T-helper 2 cell treated with Interferon-gamma antibody and Interleukin-4, amounts not matched to agents 100 ng/mL and 5 ng/mL, for 36 hours (primary cell): Measurements from ENCODE around the gene ANXA6. TPM values are rescaled to one million over a fixed set of nuclear protein-coding genes. Genes with fewer than 3 reads are reported as not detected.

Experiments used
- intact Hi-C: fragments of 100-400 bp; cut with micrococcal nuclease; formaldehyde crosslinking; loops from one replicate; pipeline ENCODE4 v1.15.1; 2023
- total RNA-seq: library from RNA; stranded (reverse); gene quantifications from 2 replicates; pipeline ENCODE4 v1.2.3, GENCODE V29; 2022

ANXA6 gene
- total RNA-seq, 1 donor from 2014 or later = 589 TPM

DNA sequence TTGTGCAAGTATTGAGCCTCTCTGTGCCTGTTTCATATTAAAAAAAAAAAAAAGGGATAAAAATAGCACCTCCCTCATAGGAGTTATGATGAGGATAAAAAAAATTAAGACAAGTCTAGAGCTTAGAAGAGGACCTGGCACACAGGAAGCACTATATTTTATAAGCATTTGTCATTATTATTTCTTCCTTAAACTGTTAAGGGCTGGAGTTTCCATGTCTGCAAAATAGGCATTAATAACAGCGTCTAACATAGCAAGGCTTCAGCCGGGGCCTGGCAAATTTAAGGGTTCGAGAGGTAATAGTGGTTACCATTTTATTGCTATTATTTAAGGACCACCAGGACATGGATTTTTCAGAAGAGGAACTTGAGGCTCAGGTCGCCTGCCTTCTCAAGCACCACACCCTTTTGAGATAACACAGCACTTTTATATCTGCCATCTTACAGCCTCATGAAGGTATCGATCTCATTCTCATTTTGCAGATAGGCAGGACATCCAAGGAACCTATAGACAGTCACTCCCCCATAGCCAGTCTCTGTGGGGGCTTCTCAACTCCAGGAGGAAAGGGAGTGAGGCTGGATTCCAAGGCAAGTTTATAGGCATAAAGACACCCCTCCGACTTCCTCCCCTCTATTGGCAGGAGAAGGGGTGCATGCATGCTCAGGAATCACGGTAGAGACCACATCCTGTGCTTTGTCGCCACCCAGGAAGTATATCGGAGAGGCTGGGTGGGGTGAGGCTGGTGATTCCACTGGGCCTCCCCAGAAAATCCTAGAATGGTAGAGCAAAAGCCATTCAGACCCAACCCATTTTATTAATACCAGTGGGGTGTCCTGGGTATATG lies 2.4 kb downstream of the ANXA6 start:
- intact Hi-C loops = loop anchor here (1.0 to 5.0 kb wide), 4 partner anchors 14 to 373 kb away; partner anchors contain the start of genes GM2A and TNIP1

DNA sequence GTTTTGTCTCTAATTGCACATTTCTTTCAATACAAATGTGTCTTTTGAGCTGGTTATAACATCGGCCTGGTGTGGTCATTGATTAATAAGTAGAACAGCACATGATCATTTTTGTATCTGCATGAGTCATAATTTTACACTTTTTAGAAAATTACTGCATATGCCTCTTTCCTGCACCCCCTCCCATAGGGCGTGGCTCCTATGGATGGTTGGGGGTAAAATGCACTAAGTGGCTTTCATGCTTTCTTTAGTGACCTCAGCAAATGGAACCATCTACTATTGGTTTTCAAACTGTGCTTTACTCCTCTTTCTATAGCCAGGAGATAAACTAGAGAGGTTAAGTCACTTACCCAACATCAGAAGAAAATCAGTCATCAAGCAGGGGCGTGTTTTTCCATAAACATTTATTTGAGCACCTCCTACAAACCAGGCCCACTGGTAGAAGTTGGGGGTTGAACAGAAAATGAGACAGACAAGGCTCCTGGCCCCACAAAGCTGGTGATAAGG lies 3.8 kb downstream of the ANXA6 start:
- intact Hi-C loops = loop anchor here (2.0 kb wide), 1 partner anchor 13 kb away; no protein-coding TSS in a partner anchor

DNA sequence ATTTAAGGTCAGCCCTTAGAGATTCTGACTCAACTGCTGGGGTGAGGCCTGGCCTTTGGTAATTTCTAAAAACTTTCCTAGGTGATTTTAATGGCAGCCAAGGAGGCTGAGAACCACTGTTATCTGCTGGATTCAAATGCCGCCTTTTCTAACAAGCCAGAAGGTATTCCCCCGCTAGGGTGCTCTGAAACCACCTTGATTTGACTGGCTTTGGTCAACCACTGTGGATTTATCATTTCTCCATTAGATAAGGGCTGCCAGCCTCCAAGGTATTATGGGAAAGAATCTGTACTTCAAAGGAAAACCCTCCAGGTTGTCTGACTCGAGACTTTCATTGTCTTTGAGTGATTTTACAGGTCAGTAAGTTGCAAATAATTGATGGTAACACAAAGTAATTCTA lies 4.3 kb downstream of the ANXA6 start:
- intact Hi-C loops = no loop called here

DNA sequence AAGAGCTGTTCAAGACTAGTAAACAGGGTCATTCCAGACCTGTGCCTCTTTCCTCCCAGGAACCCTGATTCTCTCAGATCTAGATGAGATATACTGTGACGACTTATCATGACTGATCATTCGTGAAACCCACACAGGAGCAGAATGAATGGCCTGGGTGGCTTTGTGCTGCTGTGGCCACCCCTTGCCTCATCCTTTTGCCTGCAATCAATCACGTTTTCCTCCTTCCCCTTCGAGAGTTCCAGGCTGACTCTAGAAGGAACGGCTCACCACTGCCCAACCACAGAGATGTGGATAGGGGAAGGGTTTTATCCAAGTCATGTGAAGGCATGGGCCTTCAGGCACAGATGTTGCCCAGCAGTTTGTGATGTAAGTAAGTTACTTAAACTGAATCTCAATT lies 5.8 kb downstream of the ANXA6 start:
- intact Hi-C loops = loop anchor here (2.0 kb wide), 1 partner anchor 451 kb away; the partner anchor contains the start of gene RBM22

DNA sequence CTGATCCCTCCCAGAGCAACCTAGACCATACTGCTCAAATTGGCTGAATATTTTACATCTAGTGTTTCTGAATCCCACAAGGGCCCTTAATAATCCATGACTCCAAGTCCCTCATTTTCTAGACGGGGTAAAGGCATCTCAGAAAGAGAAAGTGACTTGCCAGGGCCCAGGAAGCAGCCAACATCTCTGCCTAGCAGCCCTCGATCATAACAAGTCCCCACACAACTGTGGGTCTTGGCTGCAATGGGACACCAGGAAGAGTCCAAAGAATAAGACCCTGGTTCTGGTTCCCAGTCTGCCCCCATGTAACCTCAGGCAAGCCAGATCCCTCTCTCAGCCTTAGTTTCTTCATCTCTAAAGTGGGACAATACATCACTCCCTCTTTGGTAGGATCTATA lies 6.3 kb downstream of the ANXA6 start:
- intact Hi-C loops = loop anchor here (2.0 kb wide), 1 partner anchor 450 kb away; the partner anchor contains the start of gene RBM22

DNA sequence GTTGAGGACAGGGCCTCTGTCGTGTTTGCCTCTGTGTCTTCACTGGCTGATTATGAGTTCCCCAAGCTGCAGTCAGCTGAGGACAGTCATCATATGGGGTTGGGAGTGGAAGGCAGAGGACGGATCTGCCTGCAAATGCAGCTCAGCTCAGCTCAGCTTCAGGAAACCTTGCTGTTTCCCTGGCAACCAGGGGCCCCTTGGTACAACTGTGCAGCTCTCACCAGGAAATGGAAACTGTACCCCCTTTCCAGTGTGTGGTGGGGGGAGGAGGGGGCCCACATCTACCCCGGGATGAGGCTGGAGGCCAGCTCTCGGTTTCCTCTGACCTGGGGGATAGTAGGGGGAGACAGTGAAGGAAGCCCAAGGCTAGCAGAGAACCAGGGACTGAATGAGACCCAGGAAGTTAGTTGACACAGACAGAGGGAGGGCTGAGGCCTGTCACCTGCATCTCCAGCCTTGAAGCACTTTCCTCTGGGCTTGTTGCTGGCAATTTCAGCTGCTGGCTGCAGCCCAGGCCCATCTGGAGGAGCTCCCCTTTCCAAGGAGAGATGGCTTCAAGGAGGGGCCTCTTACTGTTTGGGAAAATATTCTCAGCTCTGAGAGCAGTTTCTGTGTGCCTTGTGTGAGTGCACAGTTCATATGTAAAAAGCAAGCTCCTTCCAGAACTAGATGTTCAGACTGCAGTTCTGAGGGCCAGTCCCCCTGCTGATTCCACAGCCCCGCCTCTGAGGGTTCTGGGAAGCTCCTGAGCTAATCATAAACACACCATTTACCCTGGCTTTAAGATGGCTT lies 6.9 kb downstream of the ANXA6 start:
- intact Hi-C loops = loop anchor here (1.0 to 2.0 kb wide), 3 partner anchors 8 to 450 kb away; partner anchors contain the start of gene RBM22

DNA sequence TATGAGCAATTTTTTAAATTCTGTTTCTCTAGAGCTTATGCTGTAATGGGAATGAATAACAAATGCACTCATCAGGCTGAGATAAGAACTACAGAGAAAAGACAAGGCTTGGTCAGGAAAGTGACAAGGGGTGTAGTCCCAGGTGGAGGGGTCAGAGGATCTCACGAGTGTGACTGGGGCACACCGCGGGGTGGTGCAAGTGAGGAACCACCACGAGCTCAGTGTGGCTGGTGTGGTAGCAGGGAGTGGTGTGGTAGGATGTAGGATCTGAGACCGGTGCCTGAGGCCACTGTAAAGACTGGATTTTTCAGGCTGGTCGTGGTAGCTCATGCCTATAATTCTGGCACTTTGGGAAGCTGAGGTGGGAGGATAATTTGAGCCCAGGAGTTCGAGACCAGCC lies 9.0 kb downstream of the ANXA6 start:
- intact Hi-C loops = no loop called here

DNA sequence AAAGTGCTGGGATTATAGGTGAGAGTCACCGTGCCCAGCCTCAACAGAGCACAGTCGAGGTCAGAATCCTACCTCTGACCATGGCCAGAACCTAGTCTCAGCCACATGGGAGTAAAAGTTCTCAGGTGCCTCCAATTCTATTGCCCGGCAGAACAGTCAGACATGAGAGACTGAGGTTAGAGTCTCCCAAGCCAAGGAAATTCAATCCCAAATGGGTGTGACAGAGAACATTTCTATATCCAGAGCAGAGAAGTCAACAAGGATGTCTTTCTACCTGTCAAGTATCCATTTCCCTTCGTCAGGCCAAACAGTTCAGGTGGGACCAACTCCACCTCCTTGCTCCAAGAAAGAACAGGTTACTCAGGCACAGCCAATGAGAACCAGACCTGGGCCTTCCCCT lies 10.5 kb downstream of the ANXA6 start:
- intact Hi-C loops = no loop called here

DNA sequence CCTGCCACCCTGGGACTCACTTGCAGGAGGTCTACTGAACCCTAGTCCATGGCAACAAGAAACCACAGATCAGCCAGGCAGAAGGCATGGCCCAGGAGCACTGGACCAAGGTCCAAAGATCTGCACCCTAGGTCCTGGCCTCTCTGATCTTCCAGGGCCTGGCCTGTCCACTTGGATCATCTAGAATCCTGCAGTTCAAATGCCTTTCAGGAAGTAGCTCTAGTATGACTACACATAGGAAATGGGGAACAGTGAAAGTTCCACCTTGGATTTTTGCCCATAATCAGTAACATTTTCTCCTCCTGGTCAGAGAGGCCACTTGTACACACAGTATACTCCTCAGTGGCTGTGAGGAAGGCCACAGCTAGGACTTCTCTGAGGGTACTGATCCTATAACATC lies 11.5 kb downstream of the ANXA6 start:
- intact Hi-C loops = no loop called here

DNA sequence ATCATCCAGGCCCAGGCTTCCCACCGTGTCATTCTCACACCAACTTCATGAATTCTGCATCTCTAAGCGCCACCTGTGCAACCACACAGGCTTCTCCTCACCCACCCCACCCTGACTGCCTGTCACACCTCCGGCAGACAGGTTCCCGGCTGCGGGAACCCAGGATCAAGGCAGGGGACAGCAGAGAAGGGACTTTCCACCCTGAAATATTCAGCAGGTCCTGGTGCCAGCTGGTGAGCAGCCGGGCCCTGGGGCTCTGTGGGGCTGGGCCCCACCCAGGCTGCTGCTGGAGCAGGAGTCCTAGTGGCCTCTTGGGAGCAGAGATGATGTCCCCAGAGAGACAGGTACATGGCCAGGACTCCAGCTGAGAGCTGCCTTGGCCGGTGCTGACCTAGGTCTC lies 12.7 kb downstream of the ANXA6 start:
- intact Hi-C loops = no loop called here

DNA sequence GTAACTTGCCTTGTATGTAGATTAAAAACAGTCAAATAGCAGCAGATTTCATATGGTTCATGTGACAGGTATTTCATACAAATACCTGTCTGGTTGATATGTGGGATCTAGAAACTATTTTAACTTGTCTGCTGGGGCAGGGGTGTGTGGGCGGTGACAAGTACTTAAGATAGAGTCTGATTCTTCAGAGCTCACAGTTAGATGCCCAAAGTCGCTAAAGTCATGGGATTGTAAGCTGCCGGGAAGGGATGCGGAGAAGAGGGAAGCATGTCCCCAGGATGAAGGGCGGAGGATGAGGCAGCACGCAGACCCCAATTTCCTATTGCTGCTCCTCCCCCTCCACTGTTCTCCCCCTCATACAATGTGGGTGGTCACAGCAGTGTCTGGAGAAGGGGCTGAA lies 13.3 kb downstream of the ANXA6 start:
- intact Hi-C loops = no loop called here

DNA sequence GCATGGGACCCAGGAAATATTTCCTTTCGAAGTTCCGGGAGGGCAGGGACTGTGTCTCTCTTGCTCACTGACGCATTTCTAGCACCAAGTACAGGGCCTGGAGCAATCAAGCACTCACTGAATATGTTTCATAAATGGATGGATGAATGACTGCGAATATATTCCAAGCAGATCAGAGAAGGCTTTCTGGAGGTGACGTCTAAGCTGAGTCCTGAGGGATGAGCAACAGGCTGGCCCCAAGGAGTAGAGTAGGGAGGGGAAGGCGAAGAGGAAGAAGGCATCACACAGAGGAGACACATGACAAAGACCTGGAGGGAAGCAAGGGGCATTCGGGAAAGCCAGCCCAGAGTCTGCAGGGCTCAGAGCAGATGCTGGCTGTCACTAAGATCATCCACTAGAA lies 13.9 kb downstream of the ANXA6 start:
- intact Hi-C loops = no loop called here

DNA sequence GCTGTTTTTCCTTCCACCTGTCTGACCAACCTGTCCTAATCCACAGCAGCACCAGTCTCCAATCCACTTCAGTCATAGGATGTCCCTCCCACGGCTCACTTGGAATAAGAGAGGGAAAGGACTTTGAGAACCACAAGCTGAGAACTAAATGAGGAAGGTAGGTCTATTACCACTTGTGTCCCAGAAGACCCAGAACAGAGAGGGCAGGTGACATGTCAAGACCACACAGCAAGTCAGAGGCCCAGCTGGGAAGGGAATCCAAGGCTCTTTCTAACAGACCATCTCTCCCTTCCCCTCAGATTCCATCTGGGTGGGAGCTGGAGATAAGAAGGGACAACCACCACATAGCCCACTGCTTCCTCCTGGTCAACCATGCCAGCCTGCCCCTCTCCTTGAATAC lies 14.6 kb downstream of the ANXA6 start:
- intact Hi-C loops = no loop called here

DNA sequence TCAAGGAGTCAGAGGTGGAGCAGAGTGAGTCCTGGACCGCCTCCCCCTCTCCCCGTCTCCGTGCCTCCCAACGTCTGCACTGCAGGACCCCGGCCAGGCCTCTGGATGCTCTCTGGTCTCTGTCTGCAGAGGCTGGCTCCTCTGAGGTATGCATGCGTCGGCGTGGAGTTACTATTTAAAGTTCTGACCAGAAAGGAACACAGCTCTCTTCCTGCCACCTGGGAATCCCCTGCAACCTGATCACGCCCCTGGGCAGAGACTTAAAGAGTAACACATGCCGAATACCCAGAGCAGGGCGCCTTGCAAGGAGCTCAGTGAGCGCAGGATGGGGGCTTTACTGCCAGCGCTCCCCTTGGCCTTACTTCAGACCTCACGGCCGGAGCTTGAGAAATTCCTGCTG lies 16.0 kb downstream of the ANXA6 start:
- intact Hi-C loops = loop anchor here (1.0 to 2.0 kb wide), 2 partner anchors 9 to 13 kb away; no protein-coding TSS in a partner anchor

DNA sequence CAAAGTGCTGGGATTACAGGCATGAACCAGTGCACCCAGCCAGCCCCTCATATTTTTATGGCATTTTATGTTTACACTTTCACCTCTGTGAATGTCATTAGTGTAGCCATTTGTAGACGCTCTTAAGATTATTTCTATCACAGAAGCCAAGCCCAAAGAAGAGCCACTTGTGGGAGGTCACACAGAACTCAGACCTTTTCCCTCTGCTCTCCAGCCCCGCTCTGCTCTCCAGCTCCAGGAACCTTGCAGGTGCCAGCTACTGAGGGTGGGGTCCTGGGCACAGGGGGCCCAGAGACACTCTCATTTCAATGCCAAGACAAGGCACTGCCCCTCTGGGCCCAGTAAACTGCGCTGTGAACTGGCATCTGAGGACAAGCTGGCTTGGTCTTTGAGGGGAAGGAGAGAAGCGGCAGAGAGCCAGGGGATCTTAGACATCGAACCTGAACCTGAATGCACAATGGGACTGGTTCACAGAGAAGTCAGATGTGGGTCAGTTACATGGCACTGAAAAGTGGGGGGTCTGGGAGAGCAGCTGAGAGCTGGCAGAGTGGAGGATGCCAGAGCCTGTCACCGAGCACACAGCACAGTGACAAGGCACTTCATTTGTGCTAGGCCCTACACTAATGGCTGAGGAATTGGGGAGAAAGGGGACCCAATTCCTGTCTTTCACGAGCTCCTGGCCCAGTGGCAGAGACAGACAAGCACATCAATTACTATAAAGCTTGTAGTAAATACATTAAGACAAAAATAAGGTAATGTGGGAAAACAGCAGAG lies 16.7 kb downstream of the ANXA6 start:
- intact Hi-C loops = loop anchor here (1.0 to 2.0 kb wide), 2 partner anchors 9 to 14 kb away; no protein-coding TSS in a partner anchor

DNA sequence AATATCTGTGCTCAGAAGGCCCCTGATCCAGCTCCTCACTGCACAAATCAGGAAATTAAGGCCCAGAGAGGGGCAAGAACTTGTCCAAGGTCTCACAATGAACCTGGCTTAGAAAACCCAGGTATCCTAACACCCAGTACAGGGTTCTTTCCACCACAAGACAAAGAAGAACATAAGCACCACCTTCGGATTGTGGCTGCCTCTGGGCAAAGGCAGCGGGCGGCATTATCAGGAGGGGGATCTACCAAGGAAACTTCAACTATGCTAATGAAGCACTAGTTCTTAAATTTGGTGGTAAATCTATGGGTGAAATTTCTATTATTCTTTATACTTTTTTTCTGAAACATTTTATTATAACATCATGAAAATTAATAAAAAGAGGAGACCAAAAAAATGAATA lies 17.9 kb downstream of the ANXA6 start:
- intact Hi-C loops = loop anchor here (2.0 kb wide), 1 partner anchor 15 kb away; no protein-coding TSS in a partner anchor

DNA sequence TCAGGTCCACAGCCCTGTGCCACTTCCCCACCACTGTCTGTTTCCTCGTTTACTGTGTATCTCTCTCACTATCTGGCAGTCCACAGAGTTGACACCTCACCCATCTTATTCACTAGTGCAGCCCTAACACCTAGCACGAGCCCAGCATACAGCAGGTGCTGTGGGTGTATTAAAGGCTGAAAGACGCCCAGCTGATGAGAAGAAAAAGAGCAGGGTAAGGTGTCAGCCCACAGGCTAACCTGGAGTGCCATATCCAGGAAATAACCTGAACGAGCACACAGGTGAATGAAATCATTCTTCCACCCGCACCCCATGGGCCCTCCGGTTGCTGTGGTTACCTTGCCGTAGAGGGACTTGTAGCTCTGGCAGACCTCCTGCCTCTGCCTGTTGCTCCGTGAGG lies 18.6 kb downstream of the ANXA6 start:
- intact Hi-C loops = no loop called here

DNA sequence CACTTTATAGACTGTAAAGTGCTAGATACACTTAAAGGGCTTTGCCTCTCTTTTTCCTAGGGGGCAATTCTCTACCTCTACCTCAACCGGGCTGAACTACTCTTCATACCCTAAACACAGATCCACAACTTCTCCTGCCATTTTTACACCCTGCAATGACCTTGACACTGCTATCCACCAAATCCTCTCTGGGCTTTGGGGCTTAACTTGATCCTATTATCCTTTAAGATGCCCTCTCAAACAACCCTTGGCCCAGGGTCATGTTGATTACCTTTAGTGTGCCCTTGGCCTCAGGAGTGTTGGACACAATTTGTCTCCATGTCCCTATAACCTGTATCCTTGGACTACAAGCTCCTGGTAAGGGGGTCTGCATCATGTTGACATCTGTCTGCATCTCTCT lies 19.5 kb downstream of the ANXA6 start:
- intact Hi-C loops = no loop called here

DNA sequence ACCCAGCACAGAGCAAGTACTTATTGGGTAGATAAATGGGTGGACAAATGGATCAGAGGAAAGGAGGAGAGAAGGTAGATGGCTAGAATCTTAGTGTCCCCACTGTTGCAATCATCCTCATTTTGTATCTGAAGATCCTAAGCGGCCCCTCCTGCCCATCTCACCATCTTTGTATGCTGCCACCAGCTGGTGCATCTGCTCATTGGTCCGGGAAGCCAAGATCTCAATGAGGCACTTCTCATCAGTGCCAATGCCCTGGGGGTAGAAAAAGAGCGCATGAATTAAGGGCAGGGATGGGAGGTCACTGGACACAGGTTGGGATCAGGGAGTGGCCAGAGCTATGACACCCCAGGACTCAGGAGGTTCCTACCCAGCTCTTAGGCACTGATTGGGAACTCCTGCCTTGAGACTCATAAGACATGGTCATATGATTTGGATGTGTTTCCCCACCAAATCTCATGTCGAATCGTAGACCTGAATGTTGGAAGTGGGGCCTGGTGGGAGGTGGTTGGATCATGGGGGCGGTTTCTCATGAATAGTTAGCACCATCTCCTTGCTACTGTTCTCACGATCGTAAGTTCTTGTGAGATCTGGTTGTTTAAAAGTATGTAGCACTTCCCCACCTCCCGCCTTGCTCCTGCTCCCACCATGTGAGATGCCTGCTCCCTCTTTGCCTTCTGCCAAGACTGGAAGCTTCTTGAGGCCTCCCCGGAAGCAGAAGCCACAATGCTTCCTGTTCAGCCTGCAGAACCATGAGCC lies 20.3 kb downstream of the ANXA6 start:
- intact Hi-C loops = no loop called here

DNA sequence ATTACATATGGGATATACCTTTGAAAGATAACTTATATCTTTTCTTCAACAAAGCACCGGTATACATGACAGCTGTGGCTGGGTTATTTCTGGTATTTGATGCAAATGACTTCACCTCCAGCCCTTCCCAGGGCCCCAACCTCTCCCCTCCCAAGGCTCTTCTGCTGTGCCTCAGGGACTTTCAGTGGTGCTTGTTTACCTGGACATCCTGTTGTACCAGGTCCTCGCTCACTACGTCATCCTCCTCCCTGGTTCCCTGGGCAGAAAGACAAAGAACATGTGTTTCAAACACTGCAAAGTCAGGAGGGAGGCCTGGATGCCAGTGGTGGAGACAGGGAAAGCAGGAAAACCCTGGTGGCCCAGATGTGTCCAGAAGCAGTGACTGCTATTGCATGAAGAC lies 23.4 kb downstream of the ANXA6 start:
- intact Hi-C loops = no loop called here
